Ovary (tissue), 9 donors: ENCODE data around the gene CLEC4A. TPM values are rescaled to one million over a fixed set of nuclear protein-coding genes. Genes with fewer than 3 reads are reported as not detected.
"Not testable (repeated sequence)": the region's sequence is repeated elsewhere in the genome, so short reads cannot be mapped to it uniquely, and the experiment has no call there.

Experiments
- DNase-seq, 5 donors: peaks; one replicate each; pipeline ENCODE4 v3.0.0-alpha.2; 2019 to 2020
- H3K27ac ChIP-seq, 2 donors: fragments of 200-600 bp; one replicate each; pipeline versions ENCODE4 v1.5.1 to v1.8.0; 2019 to 2022
- H3K27me3 ChIP-seq: fragments of 200-600 bp; one replicate; pipeline ENCODE4 v1.8.0; 2022
- H3K36me3 ChIP-seq: fragments of 200-600 bp; sonication (generic); one replicate; pipeline ENCODE4 v1.5.1; 2019
- H3K4me1 ChIP-seq: one replicate; pipeline ENCODE4 v1.8.1; 2013; ENCODE audit warnings: mild to moderate bottlenecking, moderate library complexity; ENCODE audit not compliant: insufficient read depth
- H3K4me3 ChIP-seq: fragments of 200-600 bp; sonication (generic); one replicate; pipeline ENCODE4 v1.5.1; 2017
- H3K9me3 ChIP-seq, 2 donors: fragments of 200-600 bp in 1 of 2; sonication (generic) in 1 of 2; one replicate each; pipeline versions ENCODE4 v1.5.1 to v1.8.1; 2013 to 2019; ENCODE audit warnings: mild to moderate bottlenecking in 1 of 2, moderate library complexity in 1 of 2
- CTCF ChIP-seq, 3 donors: fragments of 450-650 bp in 2 of 3; fragments of 200-600 bp in 1 of 3; IDR thresholded peaks; one replicate each; pipeline versions ENCODE4 v1.5.1 to v1.8.0; 2016 to 2022; ENCODE audit warnings: antibody characterized with exemption in 3 of 3, mild to moderate bottlenecking in 1 of 3
- EP300 ChIP-seq: sonication (generic); formaldehyde crosslinking; IDR thresholded peaks from one replicate; pipeline ENCODE4 v1.6.1; 2017; ENCODE audit warnings: antibody characterized with exemption
- POLR2A ChIP-seq: fragments of 450-650 bp; IDR thresholded peaks from one replicate; pipeline ENCODE4 v1.6.1; 2017; ENCODE audit warnings: antibody characterized with exemption, mild to moderate bottlenecking, moderate library complexity
- WGBS, 3 donors: extraction: QIAGEN DNeasy Blood & Tissue Kit in 1 of 3; methylation state at CpG; one replicate each; pipeline versions ENCODE4 v1.1.5 to v1.1.7; 2013 to 2017; 5-methylcytosine and 5-hydroxymethylcytosine counted together
- intact Hi-C, 4 donors: fragments of 100-400 bp; cut with DNase I; formaldehyde crosslinking; loops; one replicate each; pipeline versions ENCODE4 v1.11.0 to v1.15.1; 2022 to 2023
- polyA plus RNA-seq, 2 donors: library from polyadenylated mRNA; stranded (reverse); fragments of 200-250 nt in 1 of 2; fragments of 350-450 nt in 1 of 2; fragmentation: Illumina TruSeq in 1 of 2; extraction: RNeasy Lipid Tissue Mini Kit (QIAGEN cat#74804) in 1 of 2; gene quantifications; one replicate each; pipeline ENCODE4 v1.2.3, GENCODE V29; 2013 to 2014
- total RNA-seq, 7 donors: library from RNA; depleted of rRNA in 2 of 7; stranded (reverse); fragments of >200 nt in 2 of 7; fragmentation: NEBNext Ultra II Directional in 3 of 7; extraction: Animal tissue kit (Norgen Biotek cat#: 25700) in 3 of 7; gene quantifications; one replicate each; pipeline versions ENCODE4 v1.1.0 to v1.2.4, GENCODE V29; 2016 to 2023
- donor health status: DM: no; HTN: no; CAD: no; lungs with moderate emphysema.
- donor health status: DM: no; HTN: no; CAD: no.
- donor health status: Bipolar disorder and iron deficiency.
- donor health status: DM: yes; HTN: yes; CAD: no.
- donor health status: DM: no; HTN: no; CAD: no.
- donor health status: DM: yes; HTN: yes; CAD: no.

The CLEC4A gene
- total and polyA plus RNA-seq, 9 donors: 0.96 to 3.6 (median 1.8) TPM; not detected in 1

GRCh38 chr12:8093291-8093690, 30.1 kb upstream of the CLEC4A start:
- Histone ChIP-seq H3K27ac (no peak overlapping the region), H3K4me1 (no peaks in the 10 kb centered on the region), H3K4me3 (no peak overlapping the region), H3K36me3 (no peaks in the 10 kb centered on the region), H3K27me3 (no peaks in the 10 kb centered on the region), H3K9me3 (no peaks in the 10 kb centered on the region)
- 93 to 95% (median 94%) methylated on average over 3 of the region's 3 CpGs for WGBS, 3 donors
- no peak for TF ChIP-seq POLR2A
- TF ChIP-seq EP300: no peak
- TF ChIP-seq CTCF (IDR thresholded peaks at IDR 0.05): no peak
- no peak for DNase-seq
- intact Hi-C loops: no loop called here

GRCh38 chr12:8096281-8096915, 27.0 kb upstream of the CLEC4A start:
- 41 to 49% (median 45%) methylated on average over 2 of the region's 2 CpGs for WGBS, 3 donors
- Histone ChIP-seq H3K36me3 (no peaks in the 10 kb centered on the region), H3K4me1 (no peaks in the 10 kb centered on the region), H3K27me3 (no peaks in the 10 kb centered on the region), H3K9me3 (no peaks in the 10 kb centered on the region), H3K27ac (no peak overlapping the region), H3K4me3 (no peak overlapping the region)
- no peak for TF ChIP-seq CTCF (IDR thresholded peaks at IDR 0.05)
- no peak for TF ChIP-seq POLR2A
- no peak for TF ChIP-seq EP300
- intact Hi-C loops: no loop called here
- DNase-seq: no peak

DNA sequence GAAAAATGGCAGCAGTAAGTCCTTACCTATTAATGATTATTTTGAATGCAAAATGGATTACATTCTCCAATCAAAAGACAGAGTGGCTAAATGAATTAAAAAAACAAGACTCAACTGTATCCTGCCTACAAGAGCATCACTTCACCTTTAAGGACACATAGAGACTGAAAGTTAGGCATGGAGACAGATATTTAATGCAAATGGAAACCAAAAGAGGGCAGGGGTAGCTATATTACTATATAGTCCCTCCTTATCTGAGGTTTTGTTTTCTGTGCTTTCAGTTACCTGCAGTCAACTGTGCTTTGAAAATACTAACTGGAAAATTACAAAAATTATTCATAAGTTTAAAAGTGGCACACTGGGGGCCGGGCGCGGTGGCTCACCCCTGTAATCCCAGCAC, 24.2 kb upstream of the CLEC4A start:
- Histone ChIP-seq H3K27me3 (no peaks in the 10 kb centered on the region), H3K27ac (no peak overlapping the region), H3K9me3 (no peaks in the 10 kb centered on the region), H3K4me1 (no peaks in the 10 kb centered on the region), H3K36me3 (no peaks in the 10 kb centered on the region), H3K4me3 (no peak overlapping the region)
- DNase-seq: no peak
- WGBS, 3 donors: 97 to 98% (median 97%) methylated on average over 3 of the region's 3 CpGs
- intact Hi-C loops: no loop called here
- TF ChIP-seq POLR2A (no peak), CTCF (IDR thresholded peaks at IDR 0.05) (no peak), EP300 (no peak)

DNA sequence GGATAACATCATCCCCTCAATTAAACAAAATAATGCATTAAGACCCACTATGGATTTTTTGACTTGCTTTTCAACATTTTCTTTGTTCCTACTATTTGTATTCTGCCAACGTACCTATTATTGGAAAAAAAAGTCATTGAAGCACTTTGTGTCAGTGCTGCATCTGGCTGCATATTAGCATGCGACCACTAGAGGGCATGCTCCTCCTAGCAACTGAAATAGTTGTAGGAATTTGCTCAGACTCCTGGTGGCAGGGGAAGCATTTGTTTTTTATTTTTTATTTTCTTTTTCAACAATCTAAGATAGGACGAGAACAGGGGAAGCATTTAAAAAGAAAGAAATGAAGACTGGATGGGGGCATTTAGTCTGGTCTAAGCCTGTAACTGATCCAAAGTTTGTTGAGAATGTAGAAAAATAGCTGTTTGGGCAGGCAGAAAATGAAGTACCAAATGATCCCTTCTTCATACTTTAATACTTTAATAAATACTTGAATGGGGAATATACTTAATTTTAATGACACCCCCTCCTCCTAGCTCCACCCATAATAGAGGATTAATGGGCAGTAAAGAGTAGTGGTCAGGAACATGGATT, 14.5 kb upstream of the CLEC4A start:
- Histone ChIP-seq H3K27me3 (no peaks in the 10 kb centered on the region), H3K36me3 (no peaks in the 10 kb centered on the region), H3K9me3 (no peaks in the 10 kb centered on the region), H3K4me1 (no peaks in the 10 kb centered on the region), H3K27ac (no peak overlapping the region), H3K4me3 (no peak overlapping the region)
- TF ChIP-seq CTCF (IDR thresholded peaks at IDR 0.05): peak; percentile 84 to 89 (median 87)
- no peak for TF ChIP-seq EP300
- WGBS, 3 donors: 0 to 2% (median 1%) methylated on average over 3 of the region's 3 CpGs
- intact Hi-C loops: loop anchor here in 1 of 4 donors (10.0 kb wide), 1 partner anchor 126 kb away; no protein-coding TSS in a partner anchor
- peak; percentile 63 to 79 (median 76) for DNase-seq

GRCh38 chr12:8113117-8113516, 10.3 kb upstream of the CLEC4A start:
- intact Hi-C loops, H3K9me3 ChIP-seq, H3K27ac ChIP-seq, H3K4me3 ChIP-seq, H3K27me3 ChIP-seq, DNase-seq, H3K36me3 ChIP-seq, H3K4me1 ChIP-seq: not testable (repeated sequence)
- WGBS, 3 donors: 95 to 99% (median 96%) methylated on average over 4 of the region's 4 CpGs
